Esophagus muscularis mucosa (tissue), 4 donors: ENCODE data around the gene RBMS1. TPM values are rescaled to one million over a fixed set of nuclear protein-coding genes. Genes with fewer than 3 reads are reported as not detected.

Experiments used
- DNase-seq: peaks from one replicate; pipeline ENCODE4 v3.0.0-alpha.2; 2017; ENCODE audit errors: extremely low spot score
- H3K27ac ChIP-seq, 4 donors: fragments of 200-600 bp; sonication (generic); replicated peaks in 1 of 4; 1 replicate in 3 of 4; 2 replicates in 1 of 4; pipeline ENCODE4 v1.5.1; 2016 to 2019; ENCODE audit warnings: mild to moderate bottlenecking in 1 of 4
- H3K27me3 ChIP-seq, 4 donors: fragments of 200-600 bp; sonication (generic); one replicate each; pipeline versions ENCODE4 v1.5.1 to v1.6.0; 2016 to 2019
- H3K36me3 ChIP-seq, 4 donors: fragments of 200-600 bp; sonication (generic); one replicate each; pipeline ENCODE4 v1.5.1; 2016 to 2019
- H3K4me1 ChIP-seq, 4 donors: fragments of 200-600 bp; sonication (generic); one replicate each; pipeline ENCODE4 v1.5.1; 2016 to 2019
- H3K4me3 ChIP-seq, 4 donors: fragments of 200-600 bp; sonication (generic); 1 replicate in 2 of 4; 2 replicates in 2 of 4; pipeline ENCODE4 v1.5.1; 2016 to 2019; ENCODE audit warnings: mild to moderate bottlenecking in 4 of 4, moderate library complexity in 1 of 4
- H3K9me3 ChIP-seq, 4 donors: fragments of 200-600 bp; sonication (generic); 1 replicate in 3 of 4; 2 replicates in 1 of 4; pipeline ENCODE4 v1.5.1; 2016 to 2019
- CTCF ChIP-seq, 3 experiments: fragments of 200-600 bp in 2 of 3; fragments of 450-650 bp in 1 of 3; sonication (generic) in 2 of 3; IDR thresholded peaks; one replicate each; pipeline ENCODE4 v1.5.1; 2017 to 2019; ENCODE audit warnings: antibody characterized with exemption in 3 of 3, mild to moderate bottlenecking in 2 of 3, moderate library complexity in 1 of 3
- EP300 ChIP-seq: sonication (generic); formaldehyde crosslinking; IDR thresholded peaks from one replicate; pipeline ENCODE4 v1.6.1; 2017; ENCODE audit warnings: antibody characterized with exemption
- POLR2A ChIP-seq: fragments of 450-650 bp; IDR thresholded peaks from one replicate; pipeline ENCODE4 v1.6.1; 2017; ENCODE audit warnings: antibody characterized with exemption, moderate library complexity, mild to moderate bottlenecking, low read depth
- POLR2AphosphoS5 ChIP-seq, 2 donors: sonication (generic); formaldehyde crosslinking; IDR thresholded peaks; one replicate each; pipeline ENCODE4 v1.6.1; 2017; ENCODE audit warnings: antibody characterized with exemption in 2 of 2
- WGBS: methylation state at CpG from one replicate; pipeline ENCODE4 v1.1.5; 2018; 5-methylcytosine and 5-hydroxymethylcytosine counted together
- intact Hi-C: fragments of 100-400 bp; cut with DNase I; formaldehyde crosslinking; loops from one replicate; pipeline ENCODE4 v1.15.1; 2023
- total RNA-seq, 4 donors: library from RNA; depleted of rRNA; stranded (reverse); fragments of >200 nt; gene quantifications; one replicate each; pipeline versions ENCODE4 v1.1.0 to v1.2.1, GENCODE V29; 2016

RBMS1 gene
- total RNA-seq, 4 donors from 2014 or later, result 86.8 to 116 (median 93.1) TPM

- intact Hi-C loops, result loop anchor here (5.0 to 10.0 kb wide), 2 partner anchors 180 to 647 kb away; no protein-coding TSS in a partner anchor
Observed at GRCh38 chr2:160324917-160325316, 168.7 kb downstream of the RBMS1 start.

GRCh38 chr2:160324161-160324800 is 169.3 kb downstream of the RBMS1 start:
- Histone ChIP-seq H3K4me1 (peaks cover 59 to 93% (median 87%) of the 10 kb centered on the region in 4 donors), H3K27ac (no peak overlapping the region), H3K36me3 (no peaks in the 10 kb centered on the region), H3K27me3 (no peaks in the 10 kb centered on the region), H3K9me3 (no peaks in the 10 kb centered on the region), H3K4me3 (no peak overlapping the region)
- no peak for DNase-seq
- intact Hi-C loops, result loop anchor here (5.0 to 10.0 kb wide), 2 partner anchors 181 to 648 kb away; no protein-coding TSS in a partner anchor
- 63% methylated on average over 12 of the region's 12 CpGs for WGBS
- no peak for TF ChIP-seq EP300
- no peak for TF ChIP-seq POLR2AphosphoS5 (IDR thresholded peaks at IDR 0.05)
- TF ChIP-seq CTCF (IDR thresholded peaks at IDR 0.05), result peak; percentile 71 to 80 (median 72)
- TF ChIP-seq POLR2A, result no peak

More at GRCh38 chr2:160324917-160325316, 168.7 kb downstream of the RBMS1 start:
- no peak overlapping the region for H3K27ac ChIP-seq
- DNase-seq, result no peak
- no peaks in the 10 kb centered on the region for H3K9me3 ChIP-seq
- H3K4me1 ChIP-seq, result peaks cover 65 to 97% (median 90%) of the 10 kb centered on the region in 4 donors
- no peaks in the 10 kb centered on the region for H3K27me3 ChIP-seq
- 77% methylated on average over 3 of the region's 3 CpGs for WGBS
- TF ChIP-seq CTCF (IDR thresholded peaks at IDR 0.05), result no peak
- no peak for TF ChIP-seq POLR2AphosphoS5 (IDR thresholded peaks at IDR 0.05)
- no peak for TF ChIP-seq POLR2A
- no peak for TF ChIP-seq EP300
- no peak overlapping the region for H3K4me3 ChIP-seq
- H3K36me3 ChIP-seq, result no peaks in the 10 kb centered on the region

GRCh38 chr2:160322320-160322719 is 171.3 kb downstream of the RBMS1 start:
- H3K9me3 ChIP-seq, result no peaks in the 10 kb centered on the region
- H3K36me3 ChIP-seq, result no peaks in the 10 kb centered on the region
- H3K4me1 ChIP-seq, result peaks cover 56 to 93% (median 90%) of the 10 kb centered on the region in 4 donors
- intact Hi-C loops, result loop anchor here (5.0 to 10.0 kb wide), 2 partner anchors 182 to 650 kb away; no protein-coding TSS in a partner anchor
- no peak overlapping the region for H3K4me3 ChIP-seq
- 49% methylated on average over 3 of the region's 3 CpGs for WGBS
- DNase-seq, result no peak
- H3K27me3 ChIP-seq, result no peaks in the 10 kb centered on the region
- TF ChIP-seq EP300 (no peak), CTCF (IDR thresholded peaks at IDR 0.05) (no peak), POLR2AphosphoS5 (IDR thresholded peaks at IDR 0.05) (no peak), POLR2A (no peak)
- no peak overlapping the region for H3K27ac ChIP-seq

- intact Hi-C loops, result loop anchor here (5.0 to 10.0 kb wide), 2 partner anchors 184 to 651 kb away; no protein-coding TSS in a partner anchor
- no peaks in the 10 kb centered on the region for H3K9me3 ChIP-seq
- no peak overlapping the region for H3K27ac ChIP-seq
- H3K27me3 ChIP-seq, result no peaks in the 10 kb centered on the region
- DNase-seq, result no peak
- H3K4me3 ChIP-seq, result no peak overlapping the region
- WGBS, result 82% methylated on average over 2 of the region's 2 CpGs
- peaks cover 55 to 95% (median 91%) of the 10 kb centered on the region in 4 donors for H3K4me1 ChIP-seq
- TF ChIP-seq POLR2AphosphoS5 (IDR thresholded peaks at IDR 0.05) (no peak), CTCF (IDR thresholded peaks at IDR 0.05) (no peak), EP300 (no peak), POLR2A (no peak)
- no peaks in the 10 kb centered on the region for H3K36me3 ChIP-seq
Observed at GRCh38 chr2:160321006-160321405, 172.6 kb downstream of the RBMS1 start.
